ENCODE measurements around the gene ACP1.

The ACP1 gene

GRCh38 chr2:256094-256493, 8.7 kb upstream of the ACP1 start:
- no peak for DNase-seq

- DNase-seq = no peak
These were observed 7.3 kb upstream of the ACP1 start for GRCh38 chr2:257429-257828.

DNA sequence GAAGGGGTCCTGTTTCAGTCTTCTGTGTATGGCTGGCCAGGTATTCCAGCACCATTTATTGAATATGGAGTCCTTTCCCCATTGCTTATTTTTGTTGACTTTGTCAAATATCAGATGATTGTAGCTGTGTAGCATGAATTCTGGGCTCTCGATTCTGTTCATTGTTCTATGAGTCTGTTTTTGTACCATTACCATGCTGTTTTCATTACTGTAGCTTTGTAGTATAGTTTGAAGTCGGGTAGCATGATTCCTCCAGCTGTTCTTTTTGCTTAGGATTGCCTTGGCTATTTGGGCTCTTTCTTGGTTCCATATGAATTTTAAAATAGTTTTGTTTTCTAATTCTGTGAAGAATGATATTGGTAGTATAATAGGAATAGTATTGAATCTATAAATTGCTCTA, 6.9 kb upstream of the ACP1 start:
- no peak for DNase-seq

- no peak for DNase-seq
These were observed 5.8 kb upstream of the ACP1 start for GRCh38 chr2:258933-259332.

- DNase-seq = no peak
These were observed 4.9 kb upstream of the ACP1 start for GRCh38 chr2:259789-260331.

DNA sequence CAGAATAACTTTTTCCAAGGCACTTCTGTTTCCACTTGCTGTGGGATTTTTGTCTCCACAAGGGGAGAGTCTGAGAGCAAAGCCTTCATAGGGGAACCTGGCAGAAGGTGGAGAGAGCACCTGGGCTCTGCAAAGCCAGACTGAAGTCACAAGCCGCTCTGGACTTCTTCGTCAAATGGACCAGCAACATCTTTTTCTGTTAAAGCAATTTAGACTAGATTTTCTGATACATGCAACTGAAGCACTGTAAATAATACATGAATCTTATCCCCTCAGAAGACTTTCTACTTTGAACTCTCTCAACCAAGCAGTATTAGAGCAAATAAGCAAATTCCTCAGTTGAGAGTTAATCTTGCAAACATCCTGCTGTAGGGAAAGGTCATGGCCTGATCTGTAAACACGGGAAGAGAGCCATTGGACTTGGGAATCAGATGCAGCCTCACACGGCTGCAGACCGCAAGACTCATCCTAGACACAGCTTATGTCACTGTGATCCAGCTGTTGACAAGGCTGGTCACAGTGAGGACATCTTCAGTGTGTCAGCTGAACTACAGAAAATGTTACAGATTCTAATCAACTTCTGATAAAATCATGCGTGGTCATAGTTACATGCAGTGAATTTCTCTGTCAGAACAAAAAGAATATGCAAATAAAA, 4.1 kb upstream of the ACP1 start:
- no peak for DNase-seq

DNA sequence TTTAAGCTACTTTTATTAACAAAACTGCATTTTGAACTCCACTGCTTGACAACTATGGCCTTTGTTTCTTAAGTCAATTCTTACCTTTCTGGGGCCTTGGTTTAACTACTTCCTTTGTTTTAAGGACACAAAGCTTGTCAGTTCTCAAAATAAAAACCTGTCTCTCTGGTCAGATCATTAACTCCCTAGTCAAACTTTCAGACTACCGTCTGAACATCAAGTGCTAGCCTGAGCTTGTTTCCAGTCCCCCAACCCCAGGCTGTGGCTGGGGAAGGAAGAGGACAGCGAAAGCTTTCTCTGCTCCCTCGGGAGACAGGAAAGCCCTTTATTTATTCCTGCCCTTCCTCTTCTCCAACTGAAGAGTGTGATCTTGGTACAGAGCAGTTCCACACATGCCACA, 2.6 kb upstream of the ACP1 start:
- DNase-seq = no peak

- DNase-seq = no peak
These were observed 1.6 kb upstream of the ACP1 start for GRCh38 chr2:263022-263738.

GRCh38 chr2:263774-264492, 814 bp upstream of the ACP1 start, which contains the start of gene SH3YL1:
TSS of gene SH3YL1 (minus strand) at chr2:264032. CDS start at chr2:263984, 48 bp downstream.
- DNase-seq = peak; percentile 59

- no peak for DNase-seq
These were observed 3.6 kb downstream of the ACP1 start for GRCh38 chr2:268323-268722.

- DNase-seq = no peak
These were observed 4.7 kb downstream of the ACP1 start for GRCh38 chr2:269356-270030.

DNA sequence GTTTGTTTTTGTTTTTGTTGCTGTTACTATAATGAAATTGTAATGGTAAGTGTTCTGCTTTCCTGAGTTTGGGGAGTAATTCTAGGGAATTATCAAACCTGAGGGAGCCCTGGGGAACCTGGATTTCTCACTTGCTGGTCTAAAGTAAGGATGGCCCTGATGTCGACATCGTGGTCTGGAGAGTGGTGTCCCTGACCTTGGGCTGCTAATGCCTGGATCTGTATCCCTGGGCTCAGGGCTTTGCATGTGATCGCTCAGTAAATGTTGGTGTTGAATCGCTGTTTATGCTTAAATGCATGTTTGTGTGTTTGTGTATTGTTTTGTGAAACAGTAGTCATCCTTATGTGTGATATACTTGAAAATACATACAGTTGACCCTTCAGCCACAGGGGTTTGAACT, 6.1 kb downstream of the ACP1 start:
- no peak for DNase-seq

DNA sequence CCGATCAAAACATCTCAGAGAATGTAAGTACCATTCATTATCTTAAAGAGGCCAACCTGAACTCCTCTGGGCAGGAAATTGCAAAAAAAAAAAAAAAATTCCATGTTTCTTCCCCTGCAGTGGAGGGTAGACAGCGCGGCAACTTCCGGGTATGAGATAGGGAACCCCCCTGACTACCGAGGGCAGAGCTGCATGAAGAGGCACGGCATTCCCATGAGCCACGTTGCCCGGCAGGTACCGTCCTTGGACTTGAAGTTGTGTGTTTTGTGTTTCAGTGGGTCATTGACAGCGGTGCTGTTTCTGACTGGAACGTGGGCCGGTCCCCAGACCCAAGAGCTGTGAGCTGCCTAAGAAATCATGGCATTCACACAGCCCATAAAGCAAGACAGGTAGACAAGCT, 7.2 kb downstream of the ACP1 start:
- DNase-seq = no peak

GRCh38 chr2:273333-273732, 8.6 kb downstream of the ACP1 start:
- no peak for DNase-seq

- DNase-seq = no peak
These were observed 9.8 kb downstream of the ACP1 start for GRCh38 chr2:274503-274902.

- no peak for DNase-seq
These were observed 10.7 kb downstream of the ACP1 start for GRCh38 chr2:275466-275865.

- DNase-seq = no peak
These were observed 13.7 kb downstream of the ACP1 start for GRCh38 chr2:278312-278926.

DNA sequence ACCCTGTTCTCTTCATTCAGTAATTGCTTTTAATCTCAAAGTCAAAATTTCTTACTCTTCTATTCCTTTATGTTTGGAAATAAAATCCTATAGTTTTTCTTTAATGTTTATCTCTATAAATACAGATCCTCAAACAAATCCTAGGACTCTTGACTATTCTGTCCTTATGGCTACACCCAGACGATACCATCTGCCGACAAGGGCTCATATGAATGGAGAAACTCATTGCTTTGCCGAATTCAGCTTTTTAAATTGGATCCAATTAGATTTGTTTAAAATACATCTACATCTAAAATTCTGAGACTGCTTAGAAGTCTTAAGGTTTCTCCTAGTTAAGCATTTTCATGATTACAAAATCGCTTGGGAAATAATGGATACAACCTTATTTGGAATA, 14.2 kb downstream of the ACP1 start:
- DNase-seq = no peak

DNA sequence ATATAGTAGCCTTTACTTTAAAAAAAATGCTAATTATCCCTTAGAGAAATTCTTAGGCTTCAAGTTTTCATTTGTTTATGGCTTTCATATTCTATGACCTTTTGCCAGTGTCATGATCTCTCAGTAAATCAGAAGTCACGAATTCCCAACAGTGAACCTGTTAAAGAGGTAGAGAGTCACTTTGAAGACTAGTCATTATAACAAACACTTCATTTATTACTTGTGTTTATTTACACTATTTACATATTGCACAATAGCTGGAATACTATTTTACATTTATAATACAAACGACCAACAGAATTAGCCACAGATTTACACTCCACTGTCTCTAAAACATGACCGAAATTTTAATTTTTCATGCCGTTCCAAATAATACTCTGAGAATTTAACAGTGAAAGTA, 14.6 kb downstream of the ACP1 start:
- no peak for DNase-seq

- no peak for DNase-seq
These were observed 15.4 kb downstream of the ACP1 start for GRCh38 chr2:279956-280649.

GRCh38 chr2:280650-281110, 15.9 kb downstream of the ACP1 start:
- no peak for DNase-seq

- no peak for DNase-seq
These were observed 16.6 kb downstream of the ACP1 start for GRCh38 chr2:281381-281780.

Measured in activated naive CD4-positive, alpha-beta T cell treated with Interleukin-2 at 50 U/mL for 16 hours (primary cell).